ENCODE measurements around the gene TMEM179B. TPM values are rescaled to one million over a fixed set of nuclear protein-coding genes. Genes with fewer than 3 reads are reported as not detected.
A peak's percentile ranks its signal among the peaks of the same experiment; 100 is the strongest.

Gene TMEM179B
- total RNA-seq, 4 donors from 2014 or later: 65.9 to 112 (median 89.8) TPM

DNA sequence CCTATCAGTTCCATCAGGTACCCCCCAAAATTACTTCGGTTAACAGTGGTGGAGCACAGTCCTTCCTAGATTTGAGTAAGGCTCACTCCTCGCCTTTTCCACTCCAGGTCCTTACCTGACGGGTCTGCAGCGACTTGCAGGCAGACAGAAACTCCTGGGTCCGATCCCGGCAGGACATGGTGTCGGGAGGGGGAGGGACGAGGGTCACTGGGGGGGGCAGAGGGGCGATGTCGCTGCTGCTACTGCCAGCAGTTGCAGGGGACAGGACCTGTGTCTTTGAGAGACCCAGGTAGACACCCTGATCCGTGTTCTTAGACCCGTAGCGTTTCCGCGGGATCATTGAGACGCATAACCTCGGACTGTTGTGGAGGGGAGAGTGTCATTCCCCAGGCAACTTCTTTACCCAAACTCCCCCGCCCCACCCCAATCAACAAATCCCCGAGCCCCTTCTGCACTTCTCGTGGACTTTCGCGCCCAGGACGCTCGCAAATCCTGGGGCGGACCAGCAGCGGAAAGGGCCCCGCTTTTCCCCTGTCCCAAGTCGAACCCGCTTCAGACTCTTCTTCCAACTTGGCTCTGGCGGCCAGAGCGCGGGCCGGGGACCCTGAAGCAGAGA, 43.8 kb downstream of the TMEM179B start:
- intact Hi-C loops (cut with DNase I; ENCODE audit: low total_unique reads): no loop called here
- Histone ChIP-seq H3K4me3 (peak overlapping the region; percentile 81 to 94 (median 90)), H3K27ac (peak overlapping the region; percentile 95 to 98 (median 96)), H3K36me3 (peaks cover 0 to 21% (median 8%) of the 10 kb centered on the region in 4 donors), H3K9me3 (no peaks in the 10 kb centered on the region), H3K27me3 (no peaks in the 10 kb centered on the region), H3K4me1 (peaks cover 17 to 36% (median 19%) of the 10 kb centered on the region in 4 donors)
- TF ChIP-seq EP300 (IDR thresholded peaks at IDR 0.05; ENCODE audit: low read depth): no peak
- TF ChIP-seq POLR2AphosphoS5 (IDR thresholded peaks at IDR 0.05): no peak
- TF ChIP-seq, protein P1, sequence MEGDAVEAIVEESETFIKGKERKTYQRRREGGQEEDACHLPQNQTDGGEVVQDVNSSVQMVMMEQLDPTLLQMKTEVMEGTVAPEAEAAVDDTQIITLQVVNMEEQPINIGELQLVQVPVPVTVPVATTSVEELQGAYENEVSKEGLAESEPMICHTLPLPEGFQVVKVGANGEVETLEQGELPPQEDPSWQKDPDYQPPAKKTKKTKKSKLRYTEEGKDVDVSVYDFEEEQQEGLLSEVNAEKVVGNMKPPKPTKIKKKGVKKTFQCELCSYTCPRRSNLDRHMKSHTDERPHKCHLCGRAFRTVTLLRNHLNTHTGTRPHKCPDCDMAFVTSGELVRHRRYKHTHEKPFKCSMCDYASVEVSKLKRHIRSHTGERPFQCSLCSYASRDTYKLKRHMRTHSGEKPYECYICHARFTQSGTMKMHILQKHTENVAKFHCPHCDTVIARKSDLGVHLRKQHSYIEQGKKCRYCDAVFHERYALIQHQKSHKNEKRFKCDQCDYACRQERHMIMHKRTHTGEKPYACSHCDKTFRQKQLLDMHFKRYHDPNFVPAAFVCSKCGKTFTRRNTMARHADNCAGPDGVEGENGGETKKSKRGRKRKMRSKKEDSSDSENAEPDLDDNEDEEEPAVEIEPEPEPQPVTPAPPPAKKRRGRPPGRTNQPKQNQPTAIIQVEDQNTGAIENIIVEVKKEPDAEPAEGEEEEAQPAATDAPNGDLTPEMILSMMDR (IDR thresholded peaks at IDR 0.05): no peak
- no peak for TF ChIP-seq POLR2A (IDR thresholded peaks at IDR 0.05)
- WGBS, 2 donors (ENCODE audit: low coverage in 1 of 2): 0 to 1% methylated on average over 5 to 32 of the region's 33 CpGs
- in situ Hi-C loops (cut with MboI; ENCODE audit: low pct_ligation_motif_present in 1 of 4, low pct_unique_long_range_greater_than_20kb in 1 of 4, low sequenced_read_pairs in 3 of 4): no loop called here
- no peak for DNase-seq

DNA sequence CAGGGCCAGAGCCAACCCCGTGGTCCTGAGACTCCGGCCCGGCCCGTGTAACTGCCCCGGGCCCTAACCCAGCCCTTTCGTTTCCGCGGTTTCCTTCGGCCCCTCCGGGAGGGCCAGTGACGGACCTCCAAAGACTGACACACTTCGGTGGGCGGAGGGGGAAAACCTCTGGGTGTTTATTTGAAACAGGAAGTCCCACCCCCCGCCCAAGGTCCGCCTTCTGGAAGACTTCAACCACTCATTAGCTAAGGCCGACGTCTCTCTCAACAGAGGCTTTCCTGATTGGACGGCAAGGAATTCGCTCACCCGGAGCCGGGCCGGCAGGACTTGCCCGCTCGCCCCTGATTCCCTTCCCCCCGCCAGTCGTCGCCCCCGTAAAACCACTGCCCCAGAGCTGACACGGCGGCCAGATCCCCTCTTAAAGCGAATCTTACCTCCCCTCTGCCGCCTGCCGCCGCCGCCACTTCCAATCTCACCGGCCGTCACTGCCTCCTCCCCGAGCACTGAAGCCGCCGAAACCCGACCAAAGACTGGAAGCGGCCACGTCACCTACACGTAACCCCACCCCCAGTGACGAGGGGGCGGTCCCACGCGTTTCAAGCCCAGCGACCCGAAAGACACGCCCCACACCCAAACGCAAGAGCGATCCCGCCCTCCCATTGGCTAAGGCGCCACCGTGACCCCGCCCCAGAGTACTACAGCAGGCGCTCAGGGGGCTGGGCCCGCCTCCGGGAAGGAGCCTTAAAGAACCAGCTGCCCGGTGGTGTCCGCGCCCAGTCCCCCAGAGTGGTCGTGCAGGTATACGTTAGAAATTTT, 44.5 kb downstream of the TMEM179B start, which contains the start of gene STX5:
Gene STX5 (minus strand): TSS at position 532 of the 816 bp plus-strand sequence. CDS start 808 bp downstream, outside the sequence.
- intact Hi-C loops (cut with DNase I; ENCODE audit: low total_unique reads) (no loop called here), in situ Hi-C loops (cut with MboI; ENCODE audit: low pct_ligation_motif_present in 1 of 4, low pct_unique_long_range_greater_than_20kb in 1 of 4, low sequenced_read_pairs in 3 of 4) (no loop called here)
- H3K9me3 ChIP-seq: no peaks in the 10 kb centered on the region
- 0% methylated on average over 64 of the region's 65 CpGs; no CpG with 5 or more reads in 1 of the 2 donors for WGBS, 2 donors (ENCODE audit: low coverage in 1 of 2)
- peaks cover 0 to 14% (median 5%) of the 10 kb centered on the region in 4 donors for H3K36me3 ChIP-seq
- H3K27ac ChIP-seq: peak within 1 kb of the TSS; percentile 95 to 98 (median 96)
- H3K4me3 ChIP-seq: peak within 1 kb of the TSS; percentile 81 to 94 (median 90)
- peaks cover 17 to 36% (median 19%) of the 10 kb centered on the region in 4 donors for H3K4me1 ChIP-seq
- peak; percentile 95 to 96 (median 95) for TF ChIP-seq POLR2AphosphoS5 (IDR thresholded peaks at IDR 0.05)
- TF ChIP-seq, protein P1 (IDR thresholded peaks at IDR 0.05): no peak
- TF ChIP-seq EP300 (IDR thresholded peaks at IDR 0.05; ENCODE audit: low read depth): no peak
- TF ChIP-seq POLR2A (IDR thresholded peaks at IDR 0.05): peak; percentile 94
- H3K27me3 ChIP-seq: no peaks in the 10 kb centered on the region
- peak; percentile 100 for DNase-seq

DNA sequence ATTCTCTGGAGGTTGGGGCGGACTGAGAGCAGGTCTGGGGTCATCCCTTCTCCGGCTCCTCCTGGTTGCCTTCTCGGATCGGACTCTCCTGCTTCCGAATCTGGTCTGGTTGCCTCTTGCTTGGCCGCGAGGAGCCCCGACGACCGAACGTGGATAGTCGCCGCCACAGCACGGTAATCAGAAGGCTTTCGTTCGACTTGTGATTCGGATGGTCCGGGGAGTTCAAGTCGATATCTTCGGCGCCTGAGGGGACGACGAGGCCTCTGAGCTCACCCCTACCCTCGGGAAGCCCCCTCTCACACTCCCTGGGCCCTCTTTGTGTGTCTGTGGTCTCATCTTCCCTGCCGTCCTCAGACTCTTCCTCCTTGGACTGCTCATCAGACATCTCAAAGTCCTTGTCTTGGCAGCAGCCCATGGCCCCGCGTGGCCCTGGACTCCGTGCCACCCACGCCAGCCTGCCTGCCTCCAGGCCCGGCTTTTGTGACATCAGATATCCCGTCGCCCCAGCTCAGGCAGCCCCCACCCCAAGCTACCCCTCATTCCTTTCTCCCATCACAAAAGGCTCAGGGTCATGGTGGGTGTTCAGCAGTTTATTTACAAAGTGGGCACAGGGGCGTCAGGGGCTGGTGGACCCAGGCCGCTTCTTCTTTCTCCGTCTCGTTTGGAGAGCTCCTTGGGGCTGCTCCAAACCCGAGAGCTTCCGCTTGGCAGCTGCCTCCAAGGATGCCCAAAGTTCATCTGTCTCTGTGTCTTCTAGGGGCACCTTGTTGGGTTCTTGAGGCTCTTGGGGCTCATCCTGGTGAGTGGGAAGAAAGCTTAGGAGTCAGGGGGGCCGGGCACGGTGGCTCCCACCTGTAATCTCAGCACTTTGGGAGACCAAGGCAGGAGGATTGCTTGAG, 45.4 kb downstream of the TMEM179B start, which contains the start of gene TEX54:
Gene TEX54 (minus strand): TSS at position 506 of the 899 bp plus-strand sequence.
- H3K9me3 ChIP-seq: no peaks in the 10 kb centered on the region
- peak within 1 kb of the TSS; percentile 78 to 94 (median 85) for H3K4me3 ChIP-seq
- peak within 1 kb of the TSS; percentile 95 to 98 (median 96) for H3K27ac ChIP-seq
- in situ Hi-C loops (cut with MboI; ENCODE audit: low pct_ligation_motif_present in 1 of 4, low pct_unique_long_range_greater_than_20kb in 1 of 4, low sequenced_read_pairs in 3 of 4) (no loop called here), intact Hi-C loops (cut with DNase I; ENCODE audit: low total_unique reads) (no loop called here)
- 8% methylated on average over 40 of the region's 40 CpGs; no CpG with 5 or more reads in 1 of the 2 donors for WGBS, 2 donors (ENCODE audit: low coverage in 1 of 2)
- DNase-seq: peak; percentile 43
- H3K4me1 ChIP-seq: peaks cover 17 to 38% (median 19%) of the 10 kb centered on the region in 4 donors
- TF ChIP-seq EP300 (IDR thresholded peaks at IDR 0.05; ENCODE audit: low read depth) (no peak), POLR2AphosphoS5 (IDR thresholded peaks at IDR 0.05) (no peak), POLR2A (IDR thresholded peaks at IDR 0.05) (no peak)
- TF ChIP-seq, protein P1 (IDR thresholded peaks at IDR 0.05): no peak
- H3K36me3 ChIP-seq: peaks cover 0 to 7% (median 3%) of the 10 kb centered on the region in 4 donors
- no peaks in the 10 kb centered on the region for H3K27me3 ChIP-seq

Measured in transverse colon (tissue), 4 donors.